ENCODE data around the gene TSHZ1.

DNA sequence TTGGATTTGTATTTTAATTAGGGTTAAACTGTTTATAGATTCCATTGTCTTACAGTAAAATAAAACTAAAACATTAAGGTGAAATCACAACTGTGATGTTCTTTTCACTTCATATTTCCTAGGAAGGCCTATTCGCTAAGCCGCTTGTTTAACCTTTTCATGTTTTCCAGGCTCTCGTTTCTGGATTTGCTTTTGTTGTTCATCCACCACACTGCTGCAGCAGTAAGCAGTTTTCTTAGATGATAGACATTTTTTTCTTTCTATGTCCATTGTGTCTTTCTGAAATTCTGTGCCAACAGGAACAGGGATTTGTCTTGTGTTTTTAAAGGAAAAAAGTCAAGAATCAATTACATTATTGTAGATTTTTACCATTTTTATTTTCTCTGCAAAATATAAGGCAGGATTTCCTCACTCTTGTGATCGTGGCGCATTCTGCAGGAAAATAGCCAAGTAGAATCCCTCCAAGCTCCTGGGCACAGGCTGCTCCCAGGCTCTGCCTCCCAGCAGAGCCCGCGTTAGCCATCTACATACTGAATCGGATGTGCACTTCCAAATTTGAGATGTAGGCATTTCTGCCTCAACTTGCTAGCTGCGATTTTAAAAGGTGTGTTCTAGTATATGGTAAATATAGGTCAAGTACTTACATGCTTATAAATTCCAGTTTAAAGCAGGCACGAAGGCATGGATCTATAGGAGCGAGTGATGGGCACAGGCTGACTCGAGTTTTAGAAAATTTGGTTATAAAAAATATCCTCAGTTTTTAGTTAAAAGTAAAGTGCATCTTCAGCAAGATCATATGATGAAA is 10.2 kb downstream of the TSHZ1 start:
- TF ChIP-seq, protein P1, sequence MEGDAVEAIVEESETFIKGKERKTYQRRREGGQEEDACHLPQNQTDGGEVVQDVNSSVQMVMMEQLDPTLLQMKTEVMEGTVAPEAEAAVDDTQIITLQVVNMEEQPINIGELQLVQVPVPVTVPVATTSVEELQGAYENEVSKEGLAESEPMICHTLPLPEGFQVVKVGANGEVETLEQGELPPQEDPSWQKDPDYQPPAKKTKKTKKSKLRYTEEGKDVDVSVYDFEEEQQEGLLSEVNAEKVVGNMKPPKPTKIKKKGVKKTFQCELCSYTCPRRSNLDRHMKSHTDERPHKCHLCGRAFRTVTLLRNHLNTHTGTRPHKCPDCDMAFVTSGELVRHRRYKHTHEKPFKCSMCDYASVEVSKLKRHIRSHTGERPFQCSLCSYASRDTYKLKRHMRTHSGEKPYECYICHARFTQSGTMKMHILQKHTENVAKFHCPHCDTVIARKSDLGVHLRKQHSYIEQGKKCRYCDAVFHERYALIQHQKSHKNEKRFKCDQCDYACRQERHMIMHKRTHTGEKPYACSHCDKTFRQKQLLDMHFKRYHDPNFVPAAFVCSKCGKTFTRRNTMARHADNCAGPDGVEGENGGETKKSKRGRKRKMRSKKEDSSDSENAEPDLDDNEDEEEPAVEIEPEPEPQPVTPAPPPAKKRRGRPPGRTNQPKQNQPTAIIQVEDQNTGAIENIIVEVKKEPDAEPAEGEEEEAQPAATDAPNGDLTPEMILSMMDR (IDR thresholded peaks at IDR 0.05; ENCODE audit: low read depth, low read length, missing input control) = no peak
- TF ChIP-seq FOXA1 (IDR thresholded peaks at IDR 0.05) (no peak), RAD21 (IDR thresholded peaks at IDR 0.05) (no peak), RXRA (IDR thresholded peaks at IDR 0.05) (no peak), YY1 (IDR thresholded peaks at IDR 0.05) (no peak)
- TF ChIP-seq, protein P2, sequence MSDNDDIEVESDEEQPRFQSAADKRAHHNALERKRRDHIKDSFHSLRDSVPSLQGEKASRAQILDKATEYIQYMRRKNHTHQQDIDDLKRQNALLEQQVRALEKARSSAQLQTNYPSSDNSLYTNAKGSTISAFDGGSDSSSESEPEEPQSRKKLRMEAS (IDR thresholded peaks at IDR 0.05) = no peak
- TF ChIP-seq, protein P3, sequence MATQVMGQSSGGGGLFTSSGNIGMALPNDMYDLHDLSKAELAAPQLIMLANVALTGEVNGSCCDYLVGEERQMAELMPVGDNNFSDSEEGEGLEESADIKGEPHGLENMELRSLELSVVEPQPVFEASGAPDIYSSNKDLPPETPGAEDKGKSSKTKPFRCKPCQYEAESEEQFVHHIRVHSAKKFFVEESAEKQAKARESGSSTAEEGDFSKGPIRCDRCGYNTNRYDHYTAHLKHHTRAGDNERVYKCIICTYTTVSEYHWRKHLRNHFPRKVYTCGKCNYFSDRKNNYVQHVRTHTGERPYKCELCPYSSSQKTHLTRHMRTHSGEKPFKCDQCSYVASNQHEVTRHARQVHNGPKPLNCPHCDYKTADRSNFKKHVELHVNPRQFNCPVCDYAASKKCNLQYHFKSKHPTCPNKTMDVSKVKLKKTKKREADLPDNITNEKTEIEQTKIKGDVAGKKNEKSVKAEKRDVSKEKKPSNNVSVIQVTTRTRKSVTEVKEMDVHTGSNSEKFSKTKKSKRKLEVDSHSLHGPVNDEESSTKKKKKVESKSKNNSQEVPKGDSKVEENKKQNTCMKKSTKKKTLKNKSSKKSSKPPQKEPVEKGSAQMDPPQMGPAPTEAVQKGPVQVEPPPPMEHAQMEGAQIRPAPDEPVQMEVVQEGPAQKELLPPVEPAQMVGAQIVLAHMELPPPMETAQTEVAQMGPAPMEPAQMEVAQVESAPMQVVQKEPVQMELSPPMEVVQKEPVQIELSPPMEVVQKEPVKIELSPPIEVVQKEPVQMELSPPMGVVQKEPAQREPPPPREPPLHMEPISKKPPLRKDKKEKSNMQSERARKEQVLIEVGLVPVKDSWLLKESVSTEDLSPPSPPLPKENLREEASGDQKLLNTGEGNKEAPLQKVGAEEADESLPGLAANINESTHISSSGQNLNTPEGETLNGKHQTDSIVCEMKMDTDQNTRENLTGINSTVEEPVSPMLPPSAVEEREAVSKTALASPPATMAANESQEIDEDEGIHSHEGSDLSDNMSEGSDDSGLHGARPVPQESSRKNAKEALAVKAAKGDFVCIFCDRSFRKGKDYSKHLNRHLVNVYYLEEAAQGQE (IDR thresholded peaks at IDR 0.05) = no peak
